ENCODE measurements around the gene SPOCK2. TPM values are rescaled to one million over a fixed set of nuclear protein-coding genes. Genes with fewer than 3 reads are reported as not detected.
"Not testable (repeated sequence)": the region's sequence is repeated elsewhere in the genome, so short reads cannot be mapped to it uniquely, and the experiment has no call there.

SPOCK2 gene
- 108 TPM for total RNA-seq
- long read RNA-seq, partial matches to known transcripts = 7 of 175 reads
- long read RNA-seq, other reads (novel, unspliced or antisense) = 168 of 175 reads

DNA sequence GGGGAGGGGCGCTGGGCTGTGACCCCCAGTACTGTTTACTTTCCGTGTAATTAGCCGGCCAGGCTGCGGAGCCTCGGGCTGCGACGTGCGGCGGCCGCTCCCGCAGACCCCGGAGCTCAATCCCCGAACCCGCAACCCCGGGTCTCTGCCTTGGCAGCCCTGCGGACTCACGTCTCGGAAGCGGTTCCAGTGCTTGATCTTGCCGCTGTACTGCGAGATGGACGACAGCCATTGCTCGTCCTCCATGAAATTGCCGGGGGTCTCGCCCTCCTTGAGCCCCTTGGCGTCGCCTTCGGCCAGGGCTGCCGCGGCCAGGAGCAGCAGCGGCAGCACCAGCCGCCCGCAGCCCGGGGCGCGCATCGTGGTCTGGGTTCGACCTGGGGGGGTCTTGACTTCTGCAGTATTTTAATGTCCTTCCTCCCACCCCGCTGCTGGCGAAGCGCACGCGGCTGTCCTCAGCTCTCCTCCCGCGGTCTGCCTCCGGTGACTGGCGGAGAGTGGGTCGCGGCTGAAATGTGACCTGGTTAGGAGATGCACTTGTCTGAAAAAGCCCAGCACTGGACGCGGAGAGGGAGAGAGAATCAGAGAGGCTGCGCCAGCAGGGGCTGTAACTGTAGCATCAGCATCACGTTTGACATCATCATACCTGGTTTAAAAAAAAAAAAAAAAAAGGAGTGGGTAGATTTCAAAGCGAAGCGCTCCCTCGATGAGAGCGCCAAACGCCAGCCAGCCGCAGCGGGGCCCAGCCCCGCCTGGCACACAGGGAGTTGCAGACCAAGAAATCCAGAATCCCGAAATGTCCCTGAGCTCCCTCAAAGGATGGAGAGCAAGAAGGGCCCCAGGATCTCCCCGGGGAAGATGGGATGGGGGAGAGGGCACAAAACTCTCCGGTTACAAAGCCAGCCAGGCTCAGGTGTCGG lies at the start of gene SPOCK2:
Gene SPOCK2 (minus strand): TSS at position 583 of the 920 bp plus-strand sequence. CDS start 223 bp downstream, at position 360.
- peak; percentile 64 to 65 for ATAC-seq

GRCh38 chr10:72137583-72137982 lies 49.2 kb upstream of the SPOCK2 start:
- Histone ChIP-seq H3K4me1 (peaks cover 15% of the 10 kb centered on the region), H3K4me3 (no peak overlapping the region), H3K27ac (no peak overlapping the region), H3K27me3 (ENCODE audit: low read depth) (no peaks in the 10 kb centered on the region), H3K9me3 (no peaks in the 10 kb centered on the region), H3K36me3 (peaks cover under 1% of the 10 kb centered on the region)
- intact Hi-C loops (cut with DNase I) = no loop called here
- DNase-seq = no peak
- TF ChIP-seq, protein P1, sequence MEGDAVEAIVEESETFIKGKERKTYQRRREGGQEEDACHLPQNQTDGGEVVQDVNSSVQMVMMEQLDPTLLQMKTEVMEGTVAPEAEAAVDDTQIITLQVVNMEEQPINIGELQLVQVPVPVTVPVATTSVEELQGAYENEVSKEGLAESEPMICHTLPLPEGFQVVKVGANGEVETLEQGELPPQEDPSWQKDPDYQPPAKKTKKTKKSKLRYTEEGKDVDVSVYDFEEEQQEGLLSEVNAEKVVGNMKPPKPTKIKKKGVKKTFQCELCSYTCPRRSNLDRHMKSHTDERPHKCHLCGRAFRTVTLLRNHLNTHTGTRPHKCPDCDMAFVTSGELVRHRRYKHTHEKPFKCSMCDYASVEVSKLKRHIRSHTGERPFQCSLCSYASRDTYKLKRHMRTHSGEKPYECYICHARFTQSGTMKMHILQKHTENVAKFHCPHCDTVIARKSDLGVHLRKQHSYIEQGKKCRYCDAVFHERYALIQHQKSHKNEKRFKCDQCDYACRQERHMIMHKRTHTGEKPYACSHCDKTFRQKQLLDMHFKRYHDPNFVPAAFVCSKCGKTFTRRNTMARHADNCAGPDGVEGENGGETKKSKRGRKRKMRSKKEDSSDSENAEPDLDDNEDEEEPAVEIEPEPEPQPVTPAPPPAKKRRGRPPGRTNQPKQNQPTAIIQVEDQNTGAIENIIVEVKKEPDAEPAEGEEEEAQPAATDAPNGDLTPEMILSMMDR (IDR thresholded peaks at IDR 0.05) = no peak
- no peak for ATAC-seq

More for the DNA sequence above, at the start of gene SPOCK2:
- Histone ChIP-seq H3K9me3 (no peaks in the 10 kb centered on the region), H3K4me3 (peak within 1 kb of the TSS; percentile 65), H3K27me3 (ENCODE audit: low read depth) (peaks cover 26% of the 10 kb centered on the region), H3K36me3 (peaks cover 3% of the 10 kb centered on the region), H3K4me1 (peaks cover 47% of the 10 kb centered on the region), H3K27ac (peak within 1 kb of the TSS; percentile 84)
- peak; percentile 61 for DNase-seq
- TF ChIP-seq, protein P1 (IDR thresholded peaks at IDR 0.05) = no peak
- intact Hi-C loops (cut with DNase I) = no loop called here

DNA sequence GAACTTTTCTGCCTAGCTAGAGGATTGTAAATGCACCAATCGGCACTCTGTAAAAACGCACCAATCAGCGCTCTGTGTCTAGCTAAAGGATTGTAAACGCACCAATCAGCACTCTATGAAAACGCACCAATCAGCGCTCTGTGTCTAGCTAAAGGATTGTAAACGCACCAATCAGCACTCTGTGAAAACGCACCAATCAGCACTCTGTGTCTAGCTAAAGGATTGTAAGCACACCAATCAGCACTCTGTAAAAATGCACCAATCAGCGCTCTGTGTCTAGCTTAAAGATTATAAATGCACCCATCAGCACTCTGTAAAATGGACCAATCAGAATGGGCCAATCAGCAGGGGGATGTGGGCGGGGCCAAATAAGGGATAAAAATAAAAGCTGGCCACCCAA lies 47.9 kb upstream of the SPOCK2 start:
- intact Hi-C loops (cut with DNase I); DNase-seq; H3K4me3 ChIP-seq; H3K36me3 ChIP-seq; ATAC-seq; H3K9me3 ChIP-seq; H3K27me3 ChIP-seq (ENCODE audit: low read depth); H3K27ac ChIP-seq: not testable (repeated sequence)
- H3K4me1 ChIP-seq = peaks cover 17% of the 10 kb centered on the region

- Histone ChIP-seq H3K4me1 (peaks cover 17% of the 10 kb centered on the region), H3K9me3 (no peaks in the 10 kb centered on the region), H3K27ac (no peak overlapping the region), H3K27me3 (ENCODE audit: low read depth) (no peaks in the 10 kb centered on the region), H3K4me3 (no peak overlapping the region), H3K36me3 (peaks cover 7% of the 10 kb centered on the region)
- peak; percentile 22 to 53 for ATAC-seq
- intact Hi-C loops (cut with DNase I) = no loop called here
- no peak for DNase-seq
- TF ChIP-seq, protein P1 (IDR thresholded peaks at IDR 0.05) = no peak
These were observed 46.7 kb upstream of the SPOCK2 start for GRCh38 chr10:72134785-72135767.

DNA sequence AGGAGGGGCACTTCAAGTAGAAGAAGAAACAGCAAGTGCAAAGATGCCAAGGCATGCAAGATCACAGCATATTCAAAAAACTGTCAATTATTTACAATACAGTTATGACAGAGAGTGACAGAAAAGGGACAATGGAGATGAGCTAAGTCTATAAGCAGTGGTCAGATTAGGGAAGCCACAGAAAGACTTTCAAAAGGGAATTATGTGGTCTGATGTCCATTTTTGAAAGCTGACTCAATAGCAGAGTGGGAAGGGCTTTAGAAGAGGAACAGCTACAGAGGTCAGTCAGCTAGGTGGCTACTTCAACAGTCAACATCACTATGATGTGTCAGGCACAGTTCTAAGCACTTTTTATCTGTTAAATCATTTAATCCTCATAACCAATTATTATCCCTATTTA lies 45.2 kb upstream of the SPOCK2 start:
- DNase-seq (no peak), ATAC-seq (peak; percentile 75 to 87)
- H3K27me3 ChIP-seq (ENCODE audit: low read depth) = no peaks in the 10 kb centered on the region
- no peak overlapping the region for H3K27ac ChIP-seq
- no peaks in the 10 kb centered on the region for H3K9me3 ChIP-seq
- TF ChIP-seq, protein P1 (IDR thresholded peaks at IDR 0.05) = no peak
- intact Hi-C loops (cut with DNase I) = no loop called here
- no peak overlapping the region for H3K4me3 ChIP-seq
- H3K36me3 ChIP-seq = peaks cover 7% of the 10 kb centered on the region
- H3K4me1 ChIP-seq = peaks cover 17% of the 10 kb centered on the region

Data from lower lobe of right lung (tissue), 2 donors.